Measurements from ENCODE around the gene FARP1. TPM values are rescaled to one million over a fixed set of nuclear protein-coding genes. Genes with fewer than 3 reads are reported as not detected.

FARP1 gene
- total RNA-seq, 1 experiment from 2014 or later = 96.6 TPM

- no peak for TF ChIP-seq ZNF281 (CRISPR knock-in tag; IDR thresholded peaks at IDR 0.05)
- TF ChIP-seq ZNF671 (CRISPR knock-in tag; IDR thresholded peaks at IDR 0.05) = no peak
- peak; percentile 69 for TF ChIP-seq ZNF423 (CRISPR knock-in tag; IDR thresholded peaks at IDR 0.05)
- no peak for TF ChIP-seq ZNF232 (CRISPR knock-in tag; IDR thresholded peaks at IDR 0.05)
- no peak for TF ChIP-seq SMAD4 (CRISPR knock-in tag; IDR thresholded peaks at IDR 0.05)
- TF ChIP-seq, protein P1, sequence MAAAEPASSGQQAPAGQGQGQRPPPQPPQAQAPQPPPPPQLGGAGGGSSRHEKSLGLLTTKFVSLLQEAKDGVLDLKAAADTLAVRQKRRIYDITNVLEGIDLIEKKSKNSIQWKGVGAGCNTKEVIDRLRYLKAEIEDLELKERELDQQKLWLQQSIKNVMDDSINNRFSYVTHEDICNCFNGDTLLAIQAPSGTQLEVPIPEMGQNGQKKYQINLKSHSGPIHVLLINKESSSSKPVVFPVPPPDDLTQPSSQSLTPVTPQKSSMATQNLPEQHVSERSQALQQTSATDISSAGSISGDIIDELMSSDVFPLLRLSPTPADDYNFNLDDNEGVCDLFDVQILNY (CRISPR knock-in tag; IDR thresholded peaks at IDR 0.05) = 0 out of 2 replicates have a peak, but pooled peaks have one; percentile 19
- TF ChIP-seq, protein P2, sequence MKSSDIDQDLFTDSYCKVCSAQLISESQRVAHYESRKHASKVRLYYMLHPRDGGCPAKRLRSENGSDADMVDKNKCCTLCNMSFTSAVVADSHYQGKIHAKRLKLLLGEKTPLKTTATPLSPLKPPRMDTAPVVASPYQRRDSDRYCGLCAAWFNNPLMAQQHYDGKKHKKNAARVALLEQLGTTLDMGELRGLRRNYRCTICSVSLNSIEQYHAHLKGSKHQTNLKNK (CRISPR knock-in tag; IDR thresholded peaks at IDR 0.05) = no peak
- TF ChIP-seq FOXK1 (CRISPR knock-in tag; IDR thresholded peaks at IDR 0.05) = 0 out of 2 replicates have a peak, but pooled peaks have one; percentile 43
- no peak for TF ChIP-seq SOX15 (CRISPR knock-in tag; IDR thresholded peaks at IDR 0.05)
- TF ChIP-seq NR2C2 (CRISPR knock-in tag; IDR thresholded peaks at IDR 0.05) = no peak
- TF ChIP-seq, protein P3, sequence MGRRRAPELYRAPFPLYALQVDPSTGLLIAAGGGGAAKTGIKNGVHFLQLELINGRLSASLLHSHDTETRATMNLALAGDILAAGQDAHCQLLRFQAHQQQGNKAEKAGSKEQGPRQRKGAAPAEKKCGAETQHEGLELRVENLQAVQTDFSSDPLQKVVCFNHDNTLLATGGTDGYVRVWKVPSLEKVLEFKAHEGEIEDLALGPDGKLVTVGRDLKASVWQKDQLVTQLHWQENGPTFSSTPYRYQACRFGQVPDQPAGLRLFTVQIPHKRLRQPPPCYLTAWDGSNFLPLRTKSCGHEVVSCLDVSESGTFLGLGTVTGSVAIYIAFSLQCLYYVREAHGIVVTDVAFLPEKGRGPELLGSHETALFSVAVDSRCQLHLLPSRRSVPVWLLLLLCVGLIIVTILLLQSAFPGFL (CRISPR knock-in tag; IDR thresholded peaks at IDR 0.05; ENCODE audit: borderline replicate concordance) = no peak
- no peak for TF ChIP-seq RORB (CRISPR knock-in tag; IDR thresholded peaks at IDR 0.05)
- TF ChIP-seq NR3C1 (CRISPR knock-in tag; conservative IDR thresholded peaks at IDR 0.05; ENCODE audit: low read depth) = no peak
- TF ChIP-seq SMAD3 (CRISPR knock-in tag; IDR thresholded peaks at IDR 0.05; ENCODE audit: borderline replicate concordance) = no peak
- TF ChIP-seq EMX1 (CRISPR knock-in tag; IDR thresholded peaks at IDR 0.05) = peak; percentile 67; the same call in 1 of the 2 replicates
- TF ChIP-seq GRHL2 (CRISPR knock-in tag; IDR thresholded peaks at IDR 0.05; ENCODE audit: insufficient replicate concordance, severe bottlenecking) = no peak
- no peak for TF ChIP-seq ARID4B (CRISPR knock-in tag; IDR thresholded peaks at IDR 0.05; ENCODE audit: borderline replicate concordance)
- TF ChIP-seq ZNF416 (CRISPR knock-in tag; IDR thresholded peaks at IDR 0.05) = no peak
- TF ChIP-seq MYBL2 (CRISPR knock-in tag; IDR thresholded peaks at IDR 0.05) = no peak
- no peak for TF ChIP-seq CREB1 (CRISPR knock-in tag; IDR thresholded peaks at IDR 0.05)
- TF ChIP-seq, protein P4, sequence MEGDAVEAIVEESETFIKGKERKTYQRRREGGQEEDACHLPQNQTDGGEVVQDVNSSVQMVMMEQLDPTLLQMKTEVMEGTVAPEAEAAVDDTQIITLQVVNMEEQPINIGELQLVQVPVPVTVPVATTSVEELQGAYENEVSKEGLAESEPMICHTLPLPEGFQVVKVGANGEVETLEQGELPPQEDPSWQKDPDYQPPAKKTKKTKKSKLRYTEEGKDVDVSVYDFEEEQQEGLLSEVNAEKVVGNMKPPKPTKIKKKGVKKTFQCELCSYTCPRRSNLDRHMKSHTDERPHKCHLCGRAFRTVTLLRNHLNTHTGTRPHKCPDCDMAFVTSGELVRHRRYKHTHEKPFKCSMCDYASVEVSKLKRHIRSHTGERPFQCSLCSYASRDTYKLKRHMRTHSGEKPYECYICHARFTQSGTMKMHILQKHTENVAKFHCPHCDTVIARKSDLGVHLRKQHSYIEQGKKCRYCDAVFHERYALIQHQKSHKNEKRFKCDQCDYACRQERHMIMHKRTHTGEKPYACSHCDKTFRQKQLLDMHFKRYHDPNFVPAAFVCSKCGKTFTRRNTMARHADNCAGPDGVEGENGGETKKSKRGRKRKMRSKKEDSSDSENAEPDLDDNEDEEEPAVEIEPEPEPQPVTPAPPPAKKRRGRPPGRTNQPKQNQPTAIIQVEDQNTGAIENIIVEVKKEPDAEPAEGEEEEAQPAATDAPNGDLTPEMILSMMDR (IDR thresholded peaks at IDR 0.05) = peak; percentile 97
- no peak for TF ChIP-seq IRF1 (CRISPR knock-in tag; IDR thresholded peaks at IDR 0.05)
- TF ChIP-seq ATF2 (CRISPR knock-in tag; IDR thresholded peaks at IDR 0.05; ENCODE audit: borderline replicate concordance, low read depth) = no peak
- no peak for TF ChIP-seq ZNF138 (CRISPR knock-in tag; conservative IDR thresholded peaks at IDR 0.05)
Measured at GRCh38 chr13:98445340-98446233, 302.7 kb downstream of the FARP1 start (continued).

All from WTC11 (cell line).